Measurements from ENCODE around the gene NOS1AP.
A peak's percentile ranks its signal among the peaks of the same experiment; 100 is the strongest.

The NOS1AP gene

DNA sequence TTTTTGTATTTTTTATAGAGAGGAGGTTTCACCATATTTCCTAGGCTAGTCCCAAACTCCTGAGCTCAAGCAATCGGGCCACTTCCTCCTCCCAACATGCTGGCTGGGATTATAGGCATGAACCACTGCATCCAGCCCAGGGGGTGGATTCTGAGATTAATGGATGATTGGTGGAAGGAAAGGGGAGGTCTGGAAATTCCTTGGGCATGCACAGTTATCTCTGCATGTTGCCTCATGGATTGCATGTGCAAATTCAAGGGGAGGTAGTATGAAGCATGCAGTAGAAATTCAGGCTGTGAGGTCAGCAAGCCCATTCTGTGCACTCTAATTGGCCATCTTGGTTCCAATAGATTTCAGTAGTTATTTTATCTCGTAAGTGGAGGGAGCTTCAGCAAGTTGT, 182.7 kb downstream of the NOS1AP start:
- TF ChIP-seq, protein P1, sequence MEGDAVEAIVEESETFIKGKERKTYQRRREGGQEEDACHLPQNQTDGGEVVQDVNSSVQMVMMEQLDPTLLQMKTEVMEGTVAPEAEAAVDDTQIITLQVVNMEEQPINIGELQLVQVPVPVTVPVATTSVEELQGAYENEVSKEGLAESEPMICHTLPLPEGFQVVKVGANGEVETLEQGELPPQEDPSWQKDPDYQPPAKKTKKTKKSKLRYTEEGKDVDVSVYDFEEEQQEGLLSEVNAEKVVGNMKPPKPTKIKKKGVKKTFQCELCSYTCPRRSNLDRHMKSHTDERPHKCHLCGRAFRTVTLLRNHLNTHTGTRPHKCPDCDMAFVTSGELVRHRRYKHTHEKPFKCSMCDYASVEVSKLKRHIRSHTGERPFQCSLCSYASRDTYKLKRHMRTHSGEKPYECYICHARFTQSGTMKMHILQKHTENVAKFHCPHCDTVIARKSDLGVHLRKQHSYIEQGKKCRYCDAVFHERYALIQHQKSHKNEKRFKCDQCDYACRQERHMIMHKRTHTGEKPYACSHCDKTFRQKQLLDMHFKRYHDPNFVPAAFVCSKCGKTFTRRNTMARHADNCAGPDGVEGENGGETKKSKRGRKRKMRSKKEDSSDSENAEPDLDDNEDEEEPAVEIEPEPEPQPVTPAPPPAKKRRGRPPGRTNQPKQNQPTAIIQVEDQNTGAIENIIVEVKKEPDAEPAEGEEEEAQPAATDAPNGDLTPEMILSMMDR (IDR thresholded peaks at IDR 0.05; ENCODE audit: insufficient read depth, low read depth, low read length, missing control alignments) = no peak
- no peak for DNase-seq (ENCODE audit: low read depth)
- H3K4me3 ChIP-seq (ENCODE audit: low read depth, low read length) = no peak overlapping the region

DNA sequence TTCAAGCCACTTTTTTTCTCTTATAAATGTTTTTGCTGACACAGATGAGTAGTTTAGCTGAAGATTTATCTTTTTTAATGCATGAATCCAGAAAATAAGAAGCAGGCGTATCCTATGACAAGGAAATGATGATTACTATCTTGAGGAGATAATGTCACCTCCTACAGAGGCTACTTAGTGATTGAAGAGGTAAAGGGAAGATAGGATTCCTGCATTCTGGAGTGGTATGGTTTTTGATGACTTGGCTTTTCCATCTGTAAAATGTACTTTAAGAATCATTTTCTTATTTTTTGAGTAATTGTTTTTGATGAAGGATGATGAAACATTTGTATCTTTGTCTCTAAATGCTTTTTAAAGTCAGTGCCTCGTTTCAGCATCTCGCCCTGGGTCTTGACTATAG, 184.3 kb downstream of the NOS1AP start:
- TF ChIP-seq, protein P1 (IDR thresholded peaks at IDR 0.05; ENCODE audit: insufficient read depth, low read depth, low read length, missing control alignments) = no peak
- H3K4me3 ChIP-seq (ENCODE audit: low read depth, low read length) = no peak overlapping the region
- no peak for DNase-seq (ENCODE audit: low read depth)

DNA sequence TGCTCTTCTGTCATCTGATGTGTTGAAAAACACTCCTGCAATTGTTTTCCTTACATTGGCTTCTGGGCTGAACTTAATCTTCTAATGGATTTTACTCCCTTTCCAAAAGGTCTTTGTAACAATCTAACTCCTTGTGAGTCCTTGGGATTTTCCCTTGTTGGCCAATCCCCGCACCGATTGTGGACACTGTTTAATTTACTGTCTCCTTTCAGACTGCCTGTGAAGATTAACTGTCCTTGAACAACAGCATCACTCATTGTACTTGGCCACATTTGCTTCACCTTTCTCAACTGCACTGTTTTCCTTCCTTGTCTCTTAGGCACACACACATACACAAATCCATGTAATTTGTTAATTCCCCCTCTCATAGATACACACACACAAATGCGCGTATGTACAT, 186.8 kb downstream of the NOS1AP start:
- no peak overlapping the region for H3K4me3 ChIP-seq (ENCODE audit: low read depth, low read length)
- TF ChIP-seq, protein P1 (IDR thresholded peaks at IDR 0.05; ENCODE audit: insufficient read depth, low read depth, low read length, missing control alignments) = no peak
- DNase-seq (ENCODE audit: low read depth) = no peak

DNA sequence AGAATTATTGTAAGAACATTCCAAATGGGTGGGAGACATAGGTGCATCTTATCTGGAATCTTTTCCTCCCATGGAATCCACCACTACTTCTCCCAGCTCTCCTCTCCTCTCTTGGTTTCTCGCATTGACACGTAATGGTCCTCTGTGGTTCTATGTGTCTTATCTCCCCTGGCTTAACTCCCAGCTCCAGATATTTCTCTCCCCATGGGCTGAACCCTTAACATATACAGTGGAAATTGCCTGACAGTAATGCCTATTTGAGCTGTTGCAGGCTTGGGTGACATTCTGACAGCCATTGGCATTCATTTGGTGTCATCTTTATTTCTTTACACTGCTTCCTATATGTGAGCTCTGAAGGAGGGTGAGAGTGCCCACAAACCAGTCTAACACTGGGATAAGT, 188.9 kb downstream of the NOS1AP start:
- no peak overlapping the region for H3K4me3 ChIP-seq (ENCODE audit: low read depth, low read length)
- TF ChIP-seq, protein P1 (IDR thresholded peaks at IDR 0.05; ENCODE audit: insufficient read depth, low read depth, low read length, missing control alignments) = no peak
- DNase-seq (ENCODE audit: low read depth) = no peak

DNA sequence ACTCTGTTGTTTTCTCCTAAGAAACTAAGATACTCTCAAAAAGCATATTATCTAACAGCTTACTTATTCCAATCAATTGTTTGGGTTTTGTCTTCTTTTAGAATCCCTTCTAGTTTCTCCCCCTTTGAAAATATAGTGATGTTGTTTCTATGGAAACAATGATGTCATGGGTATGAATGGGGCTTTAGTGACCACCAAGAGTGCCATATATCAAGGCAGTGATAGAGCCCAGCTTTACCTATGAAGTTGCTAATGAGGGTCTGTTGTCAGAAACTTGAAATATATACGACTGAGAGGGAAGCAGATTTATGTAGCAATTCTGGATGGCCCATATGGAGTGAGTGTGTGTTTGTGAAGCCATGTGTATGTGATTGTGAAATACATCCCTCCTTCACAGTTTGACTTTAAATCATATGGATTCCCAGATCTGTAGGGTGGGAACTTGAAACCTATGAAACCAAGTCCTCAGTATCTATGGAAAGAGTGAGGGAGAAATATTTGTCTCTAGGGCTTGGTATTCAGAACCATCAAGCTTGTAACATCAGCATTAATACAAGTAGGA, 190.5 kb downstream of the NOS1AP start:
- no peak for DNase-seq (ENCODE audit: low read depth)
- TF ChIP-seq, protein P1 (IDR thresholded peaks at IDR 0.05; ENCODE audit: insufficient read depth, low read depth, low read length, missing control alignments) = no peak
- H3K4me3 ChIP-seq (ENCODE audit: low read depth, low read length) = no peak overlapping the region

DNA sequence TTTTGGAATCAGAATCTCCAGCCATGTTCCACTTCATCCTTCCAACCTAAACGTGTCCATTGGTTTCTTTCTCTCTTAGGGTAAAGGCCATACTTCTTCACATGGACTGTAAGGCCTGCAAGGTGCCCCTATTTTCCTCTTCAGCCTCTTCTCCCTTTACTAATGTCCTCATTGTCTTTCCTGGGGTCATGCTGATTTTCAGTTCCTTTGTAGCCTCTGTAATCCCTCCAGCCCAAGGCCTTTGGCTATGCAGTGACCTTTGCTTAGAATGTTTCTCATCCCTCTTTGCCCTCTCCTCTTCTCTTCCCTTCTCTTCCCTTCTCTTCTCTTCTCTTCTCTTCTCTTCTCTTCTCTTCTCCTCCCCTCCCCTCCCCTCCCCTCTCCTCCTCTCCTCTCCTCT, 194.6 kb downstream of the NOS1AP start:
- DNase-seq (ENCODE audit: low read depth) = no peak
- no peak overlapping the region for H3K4me3 ChIP-seq (ENCODE audit: low read depth, low read length)
- TF ChIP-seq, protein P1 (IDR thresholded peaks at IDR 0.05; ENCODE audit: insufficient read depth, low read depth, low read length, missing control alignments) = no peak

DNA sequence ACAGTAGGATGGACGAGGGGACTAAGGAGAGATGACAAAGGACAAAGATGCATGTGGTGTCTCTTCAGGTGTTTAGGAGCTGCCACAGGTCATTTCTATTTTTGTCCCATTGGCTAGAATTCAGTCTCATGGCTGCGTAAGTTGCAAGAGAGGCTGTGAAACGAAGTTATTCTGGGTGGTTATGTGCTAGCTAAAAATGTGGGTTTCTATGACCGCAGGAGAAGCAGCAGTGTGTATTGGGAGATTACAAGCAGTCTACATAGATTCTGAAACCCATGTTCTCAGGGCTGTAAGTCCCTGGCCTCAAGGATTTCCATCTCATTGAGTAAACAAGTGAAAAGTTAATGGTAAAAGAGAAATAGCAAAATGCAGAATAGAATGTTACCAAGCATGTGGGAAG, 196.5 kb downstream of the NOS1AP start:
- H3K4me3 ChIP-seq (ENCODE audit: low read depth, low read length) = no peak overlapping the region
- TF ChIP-seq, protein P1 (IDR thresholded peaks at IDR 0.05; ENCODE audit: insufficient read depth, low read depth, low read length, missing control alignments) = no peak
- peak; percentile 69 for DNase-seq (ENCODE audit: low read depth)

Measured in GM12865 (cell line).